ENCODE measurements around the gene CA7.

The CA7 gene

DNA sequence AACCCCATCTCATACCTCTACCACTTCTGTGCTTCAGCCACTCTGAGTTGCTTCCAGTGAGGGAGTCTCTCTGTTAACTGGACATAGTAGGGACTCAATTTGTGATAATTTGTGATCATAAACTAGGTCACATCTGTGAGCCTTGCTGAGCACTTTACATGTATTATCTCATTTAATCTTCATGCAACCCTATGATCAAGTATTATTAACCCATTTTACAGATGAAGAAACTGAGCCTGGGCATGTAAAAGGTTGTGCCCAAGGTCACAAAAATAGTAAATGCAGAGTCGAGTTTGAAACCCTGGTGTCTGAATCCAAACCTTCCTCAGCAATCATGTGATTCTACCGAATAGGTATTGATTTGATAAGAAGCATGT is 54.7 kb downstream of the CA7 start:
- DNase-seq (ENCODE audit: low spot score): no peak

DNA sequence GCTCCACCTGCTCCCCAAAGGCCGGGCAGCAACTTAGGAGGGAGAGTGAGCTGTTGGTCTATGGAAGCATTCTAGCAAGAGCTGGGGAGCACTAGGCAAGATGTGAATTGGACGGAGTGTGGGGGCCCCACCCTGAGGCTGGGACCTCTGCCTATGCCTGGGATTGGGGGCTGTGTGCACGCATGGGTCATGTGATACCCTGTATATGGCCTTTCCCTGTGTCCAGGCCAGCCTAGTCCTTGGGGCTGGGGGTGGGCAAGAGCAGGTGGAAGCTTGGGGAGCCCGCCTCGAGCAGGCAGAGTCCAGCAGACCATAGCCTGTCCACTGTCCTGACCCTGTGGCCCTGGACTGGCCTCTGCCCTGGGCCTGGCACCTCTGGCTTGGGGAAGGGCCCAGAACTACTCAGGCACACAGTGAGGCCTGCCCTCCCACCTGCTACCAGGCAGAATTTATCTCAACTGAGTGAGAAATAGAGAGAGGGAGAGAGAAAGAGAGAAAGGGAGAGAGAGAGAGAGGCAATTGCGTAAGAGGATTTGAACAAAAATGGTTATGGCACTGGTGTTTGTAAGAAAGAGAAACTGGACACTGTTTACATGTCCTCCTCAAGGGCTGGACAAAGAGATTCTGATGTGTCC is 55.2 kb downstream of the CA7 start:
- no peak for DNase-seq (ENCODE audit: low spot score)

DNA sequence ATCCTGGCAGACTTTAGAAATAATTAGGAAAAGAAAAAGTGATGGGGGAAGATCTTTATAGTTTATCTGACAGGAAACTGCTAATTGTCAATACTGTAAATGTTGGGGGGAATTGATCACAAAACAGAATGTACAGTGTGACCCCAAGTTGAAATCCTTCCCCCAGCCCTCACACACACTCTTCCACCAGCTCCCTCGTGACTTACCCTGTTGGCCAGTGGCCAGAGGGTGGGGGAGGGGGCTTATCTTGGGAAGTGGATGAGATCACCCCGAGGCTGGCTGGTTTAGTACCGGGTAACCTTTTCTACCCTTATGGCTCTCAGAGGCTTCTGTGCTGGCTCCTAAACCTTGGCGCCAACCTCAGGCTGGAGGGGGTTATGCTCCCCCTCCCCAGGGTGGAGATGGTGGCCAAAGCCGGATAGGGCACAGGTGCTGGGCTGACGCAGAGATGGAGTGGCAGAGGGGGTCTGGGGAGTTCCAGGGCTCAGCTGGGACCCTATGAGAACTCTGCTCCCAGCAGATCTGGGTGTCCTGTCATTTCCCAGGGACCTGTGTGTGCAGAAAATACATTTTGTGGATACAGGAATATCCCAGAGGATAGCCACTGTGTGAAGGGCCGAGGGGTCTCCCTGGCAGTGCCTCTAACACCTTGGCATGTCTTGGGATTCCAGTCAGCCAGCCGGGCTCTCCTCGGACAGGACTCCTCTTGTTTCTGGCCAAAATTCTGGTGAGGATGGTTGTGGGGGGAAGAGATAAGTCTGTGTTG is 55.9 kb downstream of the CA7 start:
- no peak for DNase-seq (ENCODE audit: low spot score)

DNA sequence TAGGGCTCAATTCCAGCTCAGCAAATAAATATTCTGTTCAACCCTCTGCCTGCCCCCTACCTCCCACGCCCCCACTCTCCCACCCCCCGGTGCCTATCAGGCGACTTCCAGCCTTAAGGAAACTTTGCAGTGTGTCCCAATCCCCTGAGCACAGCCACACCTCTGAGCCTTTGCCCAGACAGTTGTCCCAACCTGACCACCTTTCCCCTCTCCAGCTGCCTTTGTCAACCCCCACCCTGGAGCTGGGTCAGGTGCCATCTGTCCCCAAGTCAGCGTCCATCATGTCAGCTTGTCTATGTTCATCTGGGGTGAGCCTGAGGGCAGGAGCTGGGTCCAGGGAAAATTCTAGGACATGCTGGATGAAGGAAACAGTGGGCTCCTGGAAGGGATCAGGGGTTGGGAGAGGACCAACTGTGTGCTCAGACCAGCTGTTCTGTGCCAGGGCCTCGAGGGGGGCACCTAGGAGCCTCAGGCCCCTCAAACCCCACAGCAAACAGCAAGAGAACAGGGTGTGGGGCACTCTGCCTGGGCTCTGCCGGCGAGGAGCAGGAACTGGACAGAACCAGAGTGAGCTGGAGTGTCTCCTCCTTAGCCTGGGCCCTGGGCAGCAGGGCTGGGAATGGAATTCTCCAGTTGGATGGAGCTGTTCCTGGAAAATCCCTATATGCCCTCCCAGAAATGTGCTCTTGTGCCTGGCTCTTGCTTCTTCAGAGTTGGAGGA is 56.7 kb downstream of the CA7 start:
- no peak for DNase-seq (ENCODE audit: low spot score)

DNA sequence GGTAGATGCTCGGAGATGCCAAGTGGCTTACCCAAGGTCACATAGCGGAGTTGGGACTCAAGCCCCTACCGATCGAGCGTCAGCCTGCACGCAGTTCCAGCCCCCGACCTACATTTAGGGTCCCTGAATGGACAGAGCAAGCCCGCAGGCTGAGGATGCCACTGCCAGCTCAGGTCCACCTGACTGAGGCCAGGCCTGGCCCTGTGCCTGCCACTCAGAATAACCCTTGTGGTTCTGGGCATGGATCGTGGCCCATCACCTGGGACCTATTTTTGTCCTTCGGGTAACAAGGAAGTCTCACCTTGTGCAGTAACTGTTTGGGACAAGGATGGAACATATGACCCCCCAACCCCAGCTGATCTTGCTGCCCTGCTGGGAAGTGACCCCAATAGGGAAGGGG is 57.4 kb downstream of the CA7 start:
- no peak for DNase-seq (ENCODE audit: low spot score)

DNA sequence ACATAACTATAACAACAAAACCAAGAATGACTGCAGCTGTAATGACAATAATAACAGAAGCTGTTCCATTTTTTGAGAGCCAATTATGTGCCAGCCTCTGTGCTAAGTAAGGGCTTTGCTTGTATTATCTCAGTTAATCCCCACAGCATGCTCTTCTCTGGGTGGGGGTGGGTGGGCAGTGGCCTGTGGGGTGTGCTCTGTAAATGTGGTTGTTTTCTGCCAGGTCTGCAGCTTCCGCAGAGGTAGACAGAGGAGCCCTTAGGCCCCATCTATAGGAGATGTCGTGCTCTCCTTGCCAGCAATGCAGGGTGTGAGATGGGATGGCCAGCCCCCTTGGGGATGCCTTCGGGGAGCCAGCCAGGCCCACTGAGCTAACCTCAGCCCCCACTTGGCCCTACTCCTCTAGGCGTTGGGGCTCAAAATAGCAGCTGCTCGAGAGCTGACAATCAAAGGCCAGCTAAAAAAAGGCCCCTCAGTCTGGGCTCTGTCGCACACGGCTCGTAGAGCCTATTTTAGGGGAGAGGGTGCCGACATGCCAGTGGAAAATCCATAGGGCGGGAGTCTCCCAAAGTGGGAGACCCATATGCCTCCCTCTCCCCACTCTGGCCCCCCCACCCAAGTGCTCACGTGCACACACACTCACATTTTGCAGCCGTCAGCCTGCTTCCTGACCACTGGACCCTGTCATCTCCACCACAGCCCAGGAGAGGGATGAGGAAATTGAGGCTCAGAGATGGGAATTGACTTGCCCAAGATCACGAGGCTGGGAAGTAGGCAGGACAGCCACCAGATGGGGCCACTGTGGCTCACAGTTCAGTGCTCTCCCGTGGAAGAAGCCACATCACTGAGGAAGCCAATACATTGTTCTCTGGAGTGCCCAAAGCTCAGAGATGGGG is 58.7 kb downstream of the CA7 start:
- no peak for DNase-seq (ENCODE audit: low spot score)

Data from CD4-positive, alpha-beta T cell treated with Interleukin-15 for 4 hours (primary cell).